Kidney capillary endothelial cell (primary cell): ENCODE data around the gene TRIM27.
"Not testable (repeated sequence)": the region's sequence is repeated elsewhere in the genome, so short reads cannot be mapped to it uniquely, and the experiment has no call there.

Experiments
- DNase-seq: peaks from one replicate; pipeline ENCODE4 v3.0.0-alpha.2; 2018; ENCODE audit warnings: low spot score

TRIM27 gene, protein sequence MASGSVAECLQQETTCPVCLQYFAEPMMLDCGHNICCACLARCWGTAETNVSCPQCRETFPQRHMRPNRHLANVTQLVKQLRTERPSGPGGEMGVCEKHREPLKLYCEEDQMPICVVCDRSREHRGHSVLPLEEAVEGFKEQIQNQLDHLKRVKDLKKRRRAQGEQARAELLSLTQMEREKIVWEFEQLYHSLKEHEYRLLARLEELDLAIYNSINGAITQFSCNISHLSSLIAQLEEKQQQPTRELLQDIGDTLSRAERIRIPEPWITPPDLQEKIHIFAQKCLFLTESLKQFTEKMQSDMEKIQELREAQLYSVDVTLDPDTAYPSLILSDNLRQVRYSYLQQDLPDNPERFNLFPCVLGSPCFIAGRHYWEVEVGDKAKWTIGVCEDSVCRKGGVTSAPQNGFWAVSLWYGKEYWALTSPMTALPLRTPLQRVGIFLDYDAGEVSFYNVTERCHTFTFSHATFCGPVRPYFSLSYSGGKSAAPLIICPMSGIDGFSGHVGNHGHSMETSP

DNA sequence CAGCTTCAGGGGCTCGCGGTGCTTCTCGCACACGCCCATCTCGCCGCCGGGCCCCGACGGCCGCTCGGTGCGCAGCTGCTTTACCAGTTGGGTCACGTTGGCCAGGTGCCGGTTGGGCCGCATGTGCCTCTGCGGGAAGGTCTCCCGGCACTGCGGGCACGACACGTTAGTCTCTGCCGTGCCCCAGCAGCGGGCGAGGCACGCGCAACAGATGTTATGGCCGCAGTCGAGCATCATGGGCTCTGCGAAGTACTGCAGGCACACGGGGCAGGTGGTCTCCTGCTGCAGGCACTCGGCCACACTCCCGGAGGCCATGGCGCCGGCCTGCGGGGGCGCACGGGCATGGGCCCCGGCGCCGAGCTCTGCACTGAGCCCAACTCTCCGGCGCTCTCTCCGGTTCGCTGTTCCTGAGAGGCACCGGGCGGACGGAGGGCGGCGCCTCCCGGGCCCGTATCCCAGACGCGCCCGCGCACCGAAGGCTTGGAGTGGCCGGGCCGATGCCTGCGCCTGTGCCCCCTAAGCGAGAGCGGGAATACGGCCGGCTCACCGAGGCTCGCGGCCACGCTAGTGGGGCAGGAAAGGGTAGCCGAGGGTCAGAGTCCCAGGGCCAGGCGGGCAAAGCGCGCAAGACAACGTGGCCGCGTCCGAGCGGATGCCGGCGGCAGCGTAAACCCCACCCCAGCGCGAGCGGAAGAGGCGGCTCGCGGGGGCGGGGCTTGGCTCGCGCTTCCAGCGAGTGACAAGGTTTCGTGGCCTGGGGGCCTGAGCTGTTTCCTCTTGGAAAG lies at the start of gene TRIM27:
Gene TRIM27, minus strand, starts transcription at position 668 of the 785 bp plus-strand sequence. Its CDS starts 353 bp downstream, at position 315.
- peak; percentile 86 for DNase-seq

GRCh38 chr6:28970056-28970455 lies 46.3 kb upstream of the TRIM27 start:
- not testable (repeated sequence) for DNase-seq

GRCh38 chr6:28969129-28969528 lies 45.3 kb upstream of the TRIM27 start:
- no peak for DNase-seq

GRCh38 chr6:28968476-28968875 lies 44.7 kb upstream of the TRIM27 start:
- DNase-seq = no peak

GRCh38 chr6:28965706-28966105 lies 41.9 kb upstream of the TRIM27 start:
- DNase-seq = no peak

DNA sequence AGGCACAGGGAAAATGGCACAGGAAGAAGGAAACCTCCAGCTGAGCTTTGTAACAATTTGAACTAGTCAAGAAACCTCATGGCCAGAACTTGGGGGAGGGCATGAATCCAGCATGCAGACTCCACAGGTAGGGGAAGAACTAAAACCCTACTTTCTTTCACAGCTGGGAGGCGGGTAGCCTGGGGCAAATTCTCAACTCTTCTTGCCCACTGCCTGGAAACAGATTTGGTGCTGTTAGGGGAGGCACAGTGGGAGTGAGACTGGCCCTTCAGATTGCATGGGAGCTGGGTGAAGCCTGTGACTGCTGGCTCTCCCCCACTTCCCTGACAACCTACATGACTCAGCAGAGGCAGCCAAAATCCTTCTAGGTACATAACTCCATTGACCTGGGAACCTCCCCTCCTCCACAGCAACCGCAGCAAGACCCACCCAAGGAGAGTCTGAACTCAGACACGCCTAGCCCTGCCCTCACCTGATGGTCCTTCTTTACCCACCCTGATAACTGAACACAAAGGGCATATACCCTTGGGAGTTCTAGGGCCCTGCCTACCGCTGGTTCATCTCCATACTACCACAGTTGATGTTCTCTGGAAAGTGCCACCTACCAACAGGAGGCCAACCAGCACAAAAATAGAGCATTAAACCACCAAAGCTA lies 37.2 kb upstream of the TRIM27 start:
- DNase-seq = no peak

- not testable (repeated sequence) for DNase-seq
These were observed 34.9 kb upstream of the TRIM27 start for GRCh38 chr6:28958561-28959243.

- DNase-seq = not testable (repeated sequence)
These were observed 34.1 kb upstream of the TRIM27 start for GRCh38 chr6:28957795-28958314.

- DNase-seq = no peak
These were observed 32.5 kb upstream of the TRIM27 start for GRCh38 chr6:28956331-28956730.

GRCh38 chr6:28953585-28954258 lies 29.9 kb upstream of the TRIM27 start:
- peak; percentile 30 for DNase-seq

GRCh38 chr6:28953039-28953584 lies 29.3 kb upstream of the TRIM27 start:
- peak; percentile 60 for DNase-seq

- not testable (repeated sequence) for DNase-seq
These were observed 25.9 kb upstream of the TRIM27 start for GRCh38 chr6:28949656-28950195.

DNA sequence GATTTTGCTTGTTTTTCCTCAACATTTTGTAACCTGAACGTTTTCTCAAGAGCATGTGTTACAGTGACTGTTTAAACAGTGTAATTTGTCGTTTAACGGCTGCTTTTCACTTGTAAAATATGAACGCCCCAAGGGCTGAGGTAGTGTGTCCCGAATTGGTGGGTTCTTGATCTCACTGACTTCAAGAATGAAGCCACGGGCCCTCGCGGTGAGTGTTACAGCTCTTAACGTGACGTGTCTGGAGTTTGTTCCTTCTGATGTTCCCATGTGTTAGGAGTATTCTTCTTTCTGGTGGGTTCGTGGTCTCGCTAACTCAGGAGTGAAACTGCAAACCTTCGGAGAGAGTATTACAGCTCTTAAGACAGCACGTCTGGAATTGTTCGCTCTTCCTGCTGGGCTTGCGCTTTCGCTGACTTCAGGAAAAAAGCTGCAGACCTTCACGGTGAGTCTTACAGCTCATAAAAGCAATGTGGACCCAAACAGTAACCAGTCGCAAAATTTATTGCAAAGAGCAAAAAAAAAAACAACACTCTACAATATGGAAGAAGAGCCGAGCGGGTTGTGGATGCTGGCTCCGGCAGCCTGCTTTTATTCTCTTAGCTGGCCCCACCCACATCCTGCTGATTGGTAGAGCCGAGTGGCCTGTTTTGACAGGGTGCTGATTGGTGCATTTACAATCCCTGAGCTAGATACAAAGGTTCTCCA lies 25.1 kb upstream of the TRIM27 start:
- DNase-seq = no peak

DNA sequence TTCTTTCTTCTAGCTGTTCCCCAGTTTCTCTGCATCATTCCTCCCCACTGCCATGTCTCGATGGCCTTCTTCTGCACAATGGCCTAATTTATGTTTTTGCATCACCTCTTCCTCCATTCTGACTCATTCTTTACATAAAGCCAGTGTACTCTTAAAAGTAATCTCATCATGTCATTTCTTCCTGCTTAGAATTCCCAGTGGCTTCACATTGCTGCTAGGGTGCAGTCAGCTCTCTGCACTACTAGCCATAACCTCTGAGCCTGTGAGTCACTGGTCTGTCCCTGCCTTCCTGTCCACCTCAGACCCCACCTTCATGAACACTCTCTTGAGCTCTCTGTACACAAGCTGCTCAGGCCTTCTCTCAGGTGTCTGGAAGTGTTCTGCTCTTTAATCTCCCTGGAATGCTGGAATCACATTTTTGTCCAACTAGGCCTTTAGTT lies 24.1 kb upstream of the TRIM27 start:
- peak; percentile 89 for DNase-seq

DNA sequence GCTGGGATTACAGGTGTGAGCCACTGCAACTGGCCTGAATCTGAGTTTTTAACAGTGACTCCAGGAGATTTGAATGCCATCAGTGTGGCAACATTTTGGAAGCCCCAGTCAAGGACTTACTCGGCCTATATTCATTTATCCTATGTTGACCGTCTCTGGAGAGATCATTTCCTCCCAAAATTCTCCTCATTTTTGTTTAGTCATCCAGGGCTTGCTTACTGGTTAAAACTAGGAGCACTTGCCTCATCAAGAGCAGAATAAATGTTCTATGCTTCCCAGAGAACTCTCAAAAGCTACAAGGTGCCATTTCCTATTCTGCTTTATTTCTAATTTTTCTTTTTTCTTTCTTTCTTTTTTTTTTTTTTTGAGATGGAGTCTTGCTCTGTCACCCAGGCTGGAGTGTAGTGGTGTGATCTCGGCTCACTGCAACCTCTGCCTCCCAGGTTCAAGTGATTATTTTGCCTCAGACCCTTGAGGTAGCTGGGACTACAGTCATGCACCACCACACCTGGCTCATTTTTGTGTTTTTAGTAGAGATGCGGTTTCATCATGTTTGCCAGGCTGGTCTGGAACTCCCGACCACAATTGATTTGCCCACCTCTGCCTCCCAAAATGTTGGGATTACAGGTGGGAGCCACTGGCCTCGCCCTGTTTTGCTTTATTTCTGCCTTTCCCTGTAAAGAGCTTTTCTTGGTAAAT lies 23.4 kb upstream of the TRIM27 start:
- no peak for DNase-seq

DNA sequence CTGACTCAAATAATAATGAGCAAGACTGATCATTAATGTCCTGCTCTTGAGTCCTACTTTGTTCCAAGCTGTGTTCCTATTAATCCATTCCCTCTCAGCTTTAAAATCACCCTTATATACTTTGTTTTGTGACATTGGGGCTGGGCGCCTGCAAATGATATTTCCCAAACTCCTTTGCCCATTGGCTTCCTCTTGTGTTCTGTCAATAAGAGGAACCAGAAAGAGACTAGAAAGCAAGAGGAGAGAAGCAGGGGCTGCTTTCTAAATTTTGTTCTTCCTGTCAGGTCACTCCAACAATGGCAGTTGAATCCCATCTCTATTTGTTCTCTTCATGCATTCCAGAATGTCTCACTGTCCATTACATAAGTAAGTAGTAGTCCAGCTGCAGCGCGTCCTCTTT lies 21.6 kb upstream of the TRIM27 start:
- no peak for DNase-seq

DNA sequence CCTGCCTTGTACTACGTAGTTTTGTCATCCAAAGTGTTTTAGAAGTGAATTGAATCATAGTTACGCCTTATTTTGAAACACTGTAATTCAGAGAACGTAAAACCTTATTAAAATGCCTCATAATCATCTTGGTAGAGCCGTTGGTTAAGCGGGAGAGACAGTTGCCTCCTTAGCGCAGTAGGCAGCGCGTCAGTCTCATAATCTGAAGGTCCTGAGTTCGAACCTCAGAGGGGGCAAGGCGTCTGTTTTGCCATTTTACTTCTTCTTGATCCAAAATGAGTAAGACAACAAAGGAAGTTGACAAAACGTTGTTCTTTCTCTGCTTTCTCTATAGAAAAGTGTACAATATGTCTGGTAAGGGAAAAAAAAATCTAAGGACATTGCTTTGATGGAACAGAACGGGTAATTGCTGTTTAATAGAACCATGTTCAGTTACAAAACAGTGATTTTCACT lies 20.7 kb upstream of the TRIM27 start:
- DNase-seq = peak; percentile 78

GRCh38 chr6:28943557-28944411 lies 20.0 kb upstream of the TRIM27 start:
- peak; percentile 73 for DNase-seq
